ENCODE measurements around the gene MNAT1.

MNAT1 gene

DNA sequence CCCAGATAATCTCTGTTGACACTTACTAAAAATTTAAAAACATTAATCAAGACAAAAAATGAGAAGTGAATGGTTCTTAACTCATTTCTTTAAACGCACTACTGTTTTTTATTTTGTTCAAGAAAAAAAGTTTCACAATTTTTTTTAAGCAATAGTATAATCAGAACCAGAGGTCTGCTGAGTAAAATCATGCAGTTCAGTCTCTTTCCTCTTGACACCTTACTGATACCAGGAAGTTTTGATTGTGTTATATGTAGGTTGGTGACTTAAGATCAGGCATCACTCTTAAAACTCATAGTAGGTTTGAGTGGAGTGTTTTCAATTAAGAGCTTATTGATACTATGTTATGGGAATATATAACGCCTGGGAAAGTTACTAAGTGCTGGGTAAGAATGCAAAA lies 125.0 kb downstream of the MNAT1 start:
- ChIA-PET CTCF (interaction anchor here (1.1 to 2.1 kb wide), 3 partner anchors 13 to 23 kb away, joined by 3 to 4 read pairs (median 4); no protein-coding TSS in a partner anchor), POLR2A (no interaction called here)
- DNase-seq (ENCODE audit: extremely low spot score): no peak
- TF ChIP-seq, protein P1, sequence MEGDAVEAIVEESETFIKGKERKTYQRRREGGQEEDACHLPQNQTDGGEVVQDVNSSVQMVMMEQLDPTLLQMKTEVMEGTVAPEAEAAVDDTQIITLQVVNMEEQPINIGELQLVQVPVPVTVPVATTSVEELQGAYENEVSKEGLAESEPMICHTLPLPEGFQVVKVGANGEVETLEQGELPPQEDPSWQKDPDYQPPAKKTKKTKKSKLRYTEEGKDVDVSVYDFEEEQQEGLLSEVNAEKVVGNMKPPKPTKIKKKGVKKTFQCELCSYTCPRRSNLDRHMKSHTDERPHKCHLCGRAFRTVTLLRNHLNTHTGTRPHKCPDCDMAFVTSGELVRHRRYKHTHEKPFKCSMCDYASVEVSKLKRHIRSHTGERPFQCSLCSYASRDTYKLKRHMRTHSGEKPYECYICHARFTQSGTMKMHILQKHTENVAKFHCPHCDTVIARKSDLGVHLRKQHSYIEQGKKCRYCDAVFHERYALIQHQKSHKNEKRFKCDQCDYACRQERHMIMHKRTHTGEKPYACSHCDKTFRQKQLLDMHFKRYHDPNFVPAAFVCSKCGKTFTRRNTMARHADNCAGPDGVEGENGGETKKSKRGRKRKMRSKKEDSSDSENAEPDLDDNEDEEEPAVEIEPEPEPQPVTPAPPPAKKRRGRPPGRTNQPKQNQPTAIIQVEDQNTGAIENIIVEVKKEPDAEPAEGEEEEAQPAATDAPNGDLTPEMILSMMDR (IDR thresholded peaks at IDR 0.05; ENCODE audit: control extremely low read depth, extremely low read depth, low read depth, missing control alignments): no peak

DNA sequence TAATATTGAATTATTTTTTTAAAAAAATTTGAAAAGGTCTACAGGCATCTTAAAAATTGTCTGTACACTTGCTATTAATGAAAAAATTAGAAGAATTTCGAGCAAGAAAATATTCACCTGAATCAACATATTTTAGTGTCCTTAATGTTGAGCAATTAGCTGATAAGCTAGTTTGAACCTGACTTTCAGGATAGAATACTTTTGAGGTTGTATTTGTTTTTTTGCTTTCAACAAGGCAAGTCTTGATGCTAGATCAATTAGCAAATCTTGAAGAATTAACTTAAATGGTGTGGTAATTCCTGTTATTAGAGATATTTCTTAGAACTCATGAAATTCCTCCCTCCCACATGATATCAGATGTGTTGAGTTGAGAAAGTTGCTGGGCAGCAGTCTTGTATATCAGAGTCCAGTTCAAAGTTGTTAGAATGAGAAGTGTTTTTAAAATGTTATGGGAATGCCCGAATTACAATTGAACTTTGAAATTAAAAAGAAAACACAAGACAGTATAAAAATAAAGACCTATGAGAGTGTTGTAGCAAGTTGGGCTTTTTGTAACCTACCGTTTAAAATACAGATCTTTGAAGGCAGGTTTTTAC lies 127.1 kb downstream of the MNAT1 start:
- no peak for DNase-seq (ENCODE audit: extremely low spot score)
- CTCF ChIA-PET: interaction anchor here (1.4 kb wide), 1 partner anchor 11 kb away, joined by 3 read pairs; no protein-coding TSS in a partner anchor
- TF ChIP-seq, protein P1 (IDR thresholded peaks at IDR 0.05; ENCODE audit: control extremely low read depth, extremely low read depth, low read depth, missing control alignments): no peak
- POLR2A ChIA-PET: no interaction called here

DNA sequence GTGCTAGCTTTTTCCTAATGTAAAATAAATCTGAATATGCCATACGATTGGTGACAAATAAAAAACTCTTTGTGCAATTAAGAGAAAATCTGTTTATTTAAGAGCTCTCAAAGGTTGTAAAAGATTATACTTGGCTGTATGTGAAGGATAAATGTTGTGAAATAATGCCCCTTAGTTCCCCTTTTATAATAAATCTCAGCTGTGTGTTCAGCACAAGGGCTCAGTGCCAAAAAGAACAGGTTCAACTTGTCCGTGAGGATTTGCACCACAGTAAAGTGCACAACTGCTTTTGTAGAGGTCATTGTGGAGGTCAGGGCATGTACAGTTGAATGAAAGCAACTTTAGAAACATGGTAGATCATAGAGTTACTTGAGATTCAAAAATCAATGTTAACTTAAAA lies 127.7 kb downstream of the MNAT1 start:
- TF ChIP-seq, protein P1 (IDR thresholded peaks at IDR 0.05; ENCODE audit: control extremely low read depth, extremely low read depth, low read depth, missing control alignments): no peak
- no peak for DNase-seq (ENCODE audit: extremely low spot score)
- CTCF ChIA-PET: interaction anchor here (1.4 kb wide), 1 partner anchor 12 kb away, joined by 3 read pairs; no protein-coding TSS in a partner anchor
- POLR2A ChIA-PET: no interaction called here

DNA sequence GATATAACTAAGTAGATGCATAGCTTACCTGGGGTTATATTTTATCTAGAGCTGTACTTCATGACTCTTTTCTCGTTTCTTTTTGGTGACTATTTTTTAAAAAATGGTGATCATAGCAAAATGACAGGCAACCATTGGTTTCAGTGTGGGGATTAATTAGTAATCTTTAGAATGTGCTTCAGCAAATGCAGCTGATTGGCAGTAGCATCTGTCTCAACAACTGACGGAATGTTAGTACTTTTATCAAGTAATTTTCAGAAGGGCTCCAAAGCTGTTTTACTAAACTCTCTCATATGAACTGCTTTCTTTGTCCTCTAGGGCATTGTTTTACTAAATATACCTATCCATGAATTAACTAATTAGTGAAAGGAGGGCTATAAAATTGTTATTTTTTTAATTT lies 128.7 kb downstream of the MNAT1 start:
- POLR2A ChIA-PET: no interaction called here
- TF ChIP-seq, protein P1 (IDR thresholded peaks at IDR 0.05; ENCODE audit: control extremely low read depth, extremely low read depth, low read depth, missing control alignments): no peak
- CTCF ChIA-PET: interaction anchor here (1.2 kb wide), 1 partner anchor 9 kb away, joined by 5 read pairs; no protein-coding TSS in a partner anchor
- DNase-seq (ENCODE audit: extremely low spot score): no peak

DNA sequence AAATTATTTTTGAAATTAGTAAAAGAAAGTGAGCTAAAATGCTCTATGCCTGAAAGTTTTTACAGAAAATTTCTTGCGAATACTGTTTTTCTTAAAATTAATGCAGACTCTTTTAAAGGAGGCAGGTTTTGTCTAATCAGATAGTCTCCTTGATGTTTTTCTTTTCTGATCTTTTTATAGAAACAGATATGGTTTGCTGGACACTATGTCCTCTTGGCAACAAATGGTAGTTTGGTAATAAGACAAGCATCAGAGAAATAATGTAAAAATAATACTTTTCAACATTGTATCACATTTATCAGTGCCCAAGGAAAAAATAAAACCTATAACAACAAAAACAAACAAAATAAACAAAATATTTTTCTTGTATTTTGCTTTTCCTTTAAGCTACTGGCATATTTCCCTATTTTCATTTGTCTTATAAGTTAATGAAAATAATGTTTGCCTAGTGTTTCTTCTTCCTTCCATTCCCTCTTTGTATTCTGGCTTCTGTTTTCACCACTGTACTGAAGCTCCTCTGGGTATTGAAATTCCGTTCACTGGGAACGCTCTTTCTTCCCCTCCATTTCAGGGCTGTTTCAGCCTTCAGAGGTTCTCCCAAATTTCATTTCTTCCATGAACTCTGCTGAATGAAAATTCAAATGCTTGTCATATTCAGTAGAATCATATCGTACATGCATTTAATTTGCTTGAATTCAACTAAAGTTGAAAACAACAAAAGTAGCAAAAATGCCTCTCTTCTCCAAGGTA lies 131.0 kb downstream of the MNAT1 start:
- POLR2A ChIA-PET: no interaction called here
- CTCF ChIA-PET: interaction anchor here (0.9 kb wide), 1 partner anchor 9 kb away, joined by 3 read pairs; no protein-coding TSS in a partner anchor
- DNase-seq (ENCODE audit: extremely low spot score): no peak
- TF ChIP-seq, protein P1 (IDR thresholded peaks at IDR 0.05; ENCODE audit: control extremely low read depth, extremely low read depth, low read depth, missing control alignments): no peak

DNA sequence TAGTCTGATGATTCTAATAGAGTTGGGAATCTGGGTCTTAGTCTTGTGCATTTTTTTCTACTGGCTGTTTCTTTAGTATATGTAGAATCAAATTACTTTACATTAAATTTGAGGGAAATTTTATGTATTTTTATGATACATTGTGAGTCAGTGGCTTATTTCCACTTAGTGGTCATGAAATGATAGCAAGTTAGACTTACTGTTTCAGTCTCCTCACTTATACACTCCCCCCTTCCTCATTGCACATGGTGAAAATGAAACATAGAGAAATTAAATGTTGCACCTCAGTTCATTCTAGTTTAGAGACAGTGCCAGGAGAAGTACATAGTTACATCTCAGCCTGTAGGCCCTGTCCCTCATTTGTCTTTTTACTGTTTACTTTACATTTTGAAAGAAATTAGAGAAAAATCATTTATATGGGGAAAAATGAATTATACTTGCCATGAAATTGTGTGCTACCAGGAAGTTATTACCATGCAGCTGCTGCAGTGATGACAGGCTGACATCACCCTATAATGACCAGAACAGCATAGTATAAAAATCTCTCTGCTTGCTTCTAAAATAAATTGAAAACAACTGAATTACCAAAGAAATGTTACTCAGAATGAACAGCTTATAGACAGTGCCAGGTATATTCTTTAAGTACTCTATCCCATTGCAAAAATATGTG lies 133.1 kb downstream of the MNAT1 start:
- ChIA-PET POLR2A (no interaction called here), CTCF (no interaction called here)
- no peak for DNase-seq (ENCODE audit: extremely low spot score)
- TF ChIP-seq, protein P1 (IDR thresholded peaks at IDR 0.05; ENCODE audit: control extremely low read depth, extremely low read depth, low read depth, missing control alignments): no peak

Data from GM10248 (cell line).